ENCODE data around the gene PLPPR3.

- TF ChIP-seq POLR2A (IDR thresholded peaks at IDR 0.05; ENCODE audit: low read length) (no peak), GATA1 (IDR thresholded peaks at IDR 0.05; ENCODE audit: low read depth, low read length) (no peak)
These were observed 38.7 kb downstream of the PLPPR3 start for GRCh38 chr19:782878-783668.

Data from erythroblast (primary cell).